ENCODE results near the gene NTMT1.

The NTMT1 gene

DNA sequence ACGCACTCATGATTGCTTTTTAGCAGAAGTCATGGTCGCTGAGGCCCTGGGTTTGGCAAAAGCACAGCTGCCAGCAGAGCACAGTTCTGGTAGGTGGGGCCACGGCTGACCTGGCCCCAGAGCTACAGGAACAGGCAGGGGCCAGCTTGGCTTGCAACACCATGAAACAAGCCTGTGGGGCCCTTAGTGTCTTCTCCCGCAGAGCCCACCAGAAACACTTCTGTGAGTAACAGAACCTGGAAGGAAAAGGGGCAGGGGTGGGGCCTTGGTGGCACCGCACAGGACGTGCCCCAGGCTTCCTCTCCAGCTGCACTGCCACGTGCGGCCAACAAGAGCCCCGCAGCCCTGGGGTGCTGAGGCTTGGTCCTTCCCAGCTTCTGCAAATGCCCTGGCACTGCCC is 11.1 kb downstream of the NTMT1 start:
- no peak for DNase-seq (ENCODE audit: low read depth)

DNA sequence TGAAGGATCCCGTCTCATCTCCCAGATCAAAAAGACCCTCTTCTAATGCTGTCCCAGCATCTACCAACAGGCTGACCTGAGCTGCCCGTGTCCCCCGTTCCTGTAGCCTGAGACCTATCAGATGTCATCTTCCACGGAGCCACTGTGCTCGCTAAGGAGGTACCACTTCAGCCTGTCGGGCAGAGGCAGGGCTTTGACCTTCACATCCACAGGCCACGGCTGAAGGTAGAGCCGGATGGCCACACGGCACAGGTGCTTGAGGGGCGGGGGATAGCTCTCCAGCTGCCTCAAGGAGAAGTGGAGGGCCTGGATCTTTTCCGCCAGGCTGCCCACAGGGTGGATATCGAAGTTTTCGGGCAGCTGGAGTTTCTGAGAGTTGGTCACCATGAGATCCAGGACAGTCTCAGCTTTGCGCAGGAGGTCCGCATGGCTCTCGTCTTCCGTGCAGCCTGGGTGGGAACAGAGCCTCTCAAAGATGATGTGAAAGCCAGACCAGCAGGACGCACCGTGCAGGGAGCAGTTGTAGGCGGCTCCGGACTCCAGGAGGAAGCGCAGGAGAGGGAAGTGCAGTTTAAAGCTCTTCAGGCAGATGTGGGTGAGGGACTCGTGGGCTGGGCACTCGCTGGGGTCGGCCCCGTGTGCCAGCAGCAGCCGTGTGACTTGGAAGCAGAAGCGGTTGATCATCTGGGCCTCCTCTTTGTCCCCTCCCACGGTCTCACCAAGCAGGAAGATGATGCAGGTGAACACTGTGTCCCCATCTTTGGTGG is 11.9 kb downstream of the NTMT1 start:
- DNase-seq (ENCODE audit: low read depth), result no peak

DNA sequence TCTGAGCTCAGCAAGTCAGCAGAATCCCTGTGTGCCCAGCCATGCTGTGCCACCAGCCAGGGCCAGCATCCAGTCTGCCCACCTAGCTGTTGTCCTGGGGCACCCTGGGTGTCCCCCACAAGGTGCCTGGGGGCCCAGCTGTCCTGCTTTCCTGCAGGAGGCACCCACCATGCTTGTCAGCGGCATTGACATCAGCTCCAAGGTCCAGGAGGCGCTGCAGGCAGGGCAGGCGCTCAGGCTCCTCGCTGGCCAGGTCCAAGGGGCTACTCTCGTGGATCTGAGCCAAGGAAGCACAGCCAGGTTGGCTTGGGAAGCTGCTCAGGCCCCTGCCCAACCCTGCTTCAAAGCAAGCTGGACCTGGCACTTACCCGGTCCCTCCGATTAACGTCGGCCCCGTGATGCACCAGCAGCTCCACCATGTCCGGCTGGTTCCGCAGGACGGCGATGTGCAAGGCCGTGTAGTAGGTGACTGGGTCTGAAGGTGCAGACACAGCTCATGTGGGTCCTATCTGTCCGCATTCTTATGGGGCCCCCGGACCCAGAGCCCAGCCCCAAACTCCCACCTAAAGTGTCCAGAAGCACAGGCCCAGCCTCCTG is 13.2 kb downstream of the NTMT1 start:
- no peak for DNase-seq (ENCODE audit: low read depth)

DNA sequence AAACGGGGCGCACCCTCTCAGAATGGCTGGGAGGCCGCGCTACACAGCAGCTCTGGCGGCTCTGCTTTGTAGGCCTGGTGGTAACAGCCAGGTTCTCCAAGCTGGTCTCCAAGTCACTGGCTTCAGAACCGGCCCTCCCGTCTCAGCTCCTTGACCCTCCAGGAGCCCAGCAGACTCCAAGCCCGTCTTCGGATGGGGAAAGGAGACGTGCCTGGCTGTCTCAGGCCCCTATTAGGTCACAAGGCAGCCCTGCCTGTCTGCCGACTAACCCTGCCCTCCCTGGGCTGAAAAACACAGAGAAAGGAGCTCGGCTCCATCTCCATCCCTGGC is 13.8 kb downstream of the NTMT1 start:
- no peak for DNase-seq (ENCODE audit: low read depth)

DNA sequence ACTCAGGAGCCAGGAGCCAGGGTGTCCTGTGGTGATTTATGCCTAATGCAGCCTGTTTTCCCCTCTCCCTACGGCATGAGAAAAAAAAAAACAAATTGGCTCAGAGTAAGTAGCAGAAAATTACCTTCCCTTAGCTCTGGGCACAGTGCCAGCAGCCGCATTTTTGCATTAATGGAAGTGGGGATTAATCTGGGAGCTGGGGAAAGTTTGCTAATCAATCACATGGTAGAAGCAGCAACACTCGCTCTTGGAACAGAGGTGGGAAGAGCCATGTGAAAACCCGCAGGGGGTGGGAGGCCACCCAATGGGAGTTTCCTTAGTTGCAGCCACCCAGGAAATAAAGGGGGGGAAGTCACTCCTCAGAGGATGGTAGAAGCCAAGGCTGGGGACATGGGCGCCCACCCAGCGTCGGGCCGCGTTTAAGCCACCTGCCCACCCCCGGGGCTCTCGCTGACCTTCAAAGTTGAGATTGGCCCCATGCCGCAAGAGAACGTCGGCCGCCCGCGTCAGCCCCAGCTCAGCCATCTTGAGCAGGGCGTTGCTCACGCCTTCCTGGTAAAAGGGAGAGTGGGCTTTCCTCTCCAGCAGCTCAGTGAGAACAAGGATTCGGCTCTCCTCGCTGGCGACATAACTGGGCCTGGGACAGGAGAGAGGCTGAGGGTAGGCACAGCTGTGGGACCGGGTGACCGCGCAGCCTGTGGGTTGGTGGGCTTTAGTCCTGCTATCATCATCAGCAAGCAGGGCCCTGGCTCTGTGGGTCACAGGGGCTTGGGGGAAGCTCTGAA is 14.3 kb downstream of the NTMT1 start:
- DNase-seq (ENCODE audit: low read depth), result no peak

DNA sequence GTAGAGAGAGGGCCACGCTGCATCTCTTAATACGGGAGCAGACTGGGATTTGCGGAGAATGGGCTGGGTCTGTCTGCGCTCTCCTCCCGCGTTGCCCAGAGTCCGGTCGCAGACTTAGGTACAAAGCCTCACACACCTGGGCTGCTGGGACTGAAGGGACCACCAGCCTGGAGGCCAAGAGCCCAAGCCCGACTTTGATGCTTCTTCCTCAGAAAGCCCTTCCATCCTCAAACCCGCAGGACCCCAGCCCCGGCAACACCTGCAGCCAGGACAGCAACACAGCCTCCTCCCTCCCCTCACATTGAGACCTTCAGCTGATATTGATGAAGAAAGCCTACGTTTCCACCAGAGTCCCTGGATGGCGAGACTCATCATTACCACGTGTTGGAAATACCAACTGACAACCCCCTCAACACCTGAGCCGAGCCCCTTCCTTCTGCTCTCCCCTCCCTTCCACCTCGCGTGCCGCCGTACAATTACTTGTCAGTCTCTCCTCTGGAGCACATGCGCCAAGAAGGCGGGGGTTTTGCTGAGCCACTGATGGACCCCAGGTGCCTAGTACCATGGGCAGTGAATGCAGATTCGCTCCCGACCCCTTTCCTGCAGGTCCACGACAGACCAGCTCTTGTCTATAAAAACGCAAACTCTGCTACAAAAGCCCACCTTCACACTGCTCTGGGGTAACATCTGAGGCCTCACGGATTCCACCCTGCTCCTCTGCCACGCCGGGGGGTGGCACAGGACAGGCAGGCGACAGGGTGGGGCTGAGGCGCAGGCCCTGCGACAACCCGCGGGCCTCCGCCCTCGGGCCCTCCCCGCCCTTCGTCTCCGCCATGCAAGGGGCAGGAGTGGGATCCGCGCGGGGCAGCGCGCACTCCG is 15.1 kb downstream of the NTMT1 start:
- DNase-seq (ENCODE audit: low read depth), result no peak

DNA sequence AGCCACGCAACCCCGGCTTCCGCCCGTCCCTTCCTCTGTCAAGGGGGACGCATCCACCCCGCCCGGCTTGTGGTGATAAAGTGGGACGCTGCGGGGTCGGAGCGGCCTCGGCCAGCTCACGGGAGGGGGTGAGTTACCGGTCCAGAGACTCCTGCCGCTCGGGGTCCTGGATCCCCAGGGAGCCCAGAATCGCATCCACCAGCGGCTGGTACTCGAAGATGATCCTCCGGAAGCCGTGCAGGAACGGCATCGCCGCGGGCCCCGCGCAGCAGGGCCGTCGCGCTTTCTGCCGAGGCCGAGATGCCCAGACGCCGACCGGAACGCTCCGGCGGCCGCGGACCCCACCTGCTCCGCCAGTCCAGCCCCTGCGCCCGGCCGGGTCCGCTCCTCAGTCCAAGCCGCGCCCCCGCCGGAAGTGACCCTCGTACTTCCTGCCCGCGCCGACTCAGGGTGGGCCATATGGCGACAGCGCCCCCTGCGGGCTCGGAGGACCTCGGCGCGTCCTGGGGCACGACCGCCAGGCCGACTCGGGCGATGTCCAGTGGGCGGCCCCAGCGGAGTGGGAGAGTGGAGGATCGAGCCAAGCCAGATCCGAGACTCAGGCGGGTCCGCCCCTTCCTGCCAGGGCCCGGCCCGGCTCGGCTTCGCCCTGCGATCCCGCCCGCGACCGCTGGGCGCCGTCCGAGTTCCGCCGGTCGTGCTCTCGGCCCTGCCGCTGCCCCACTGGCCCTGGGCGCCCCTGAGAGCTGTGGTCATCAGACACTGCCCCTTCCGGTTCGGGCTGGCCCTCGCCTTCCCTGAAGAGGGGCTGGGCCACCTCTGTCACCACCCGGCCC is 16.0 kb downstream of the NTMT1 start, which contains the start of gene ASB6:
ASB6 (minus strand) TSS at position 402 of the 836 bp plus-strand sequence; CDS start at position 250, 152 bp downstream.
- DNase-seq (ENCODE audit: low read depth), result peak; percentile 79

DNA sequence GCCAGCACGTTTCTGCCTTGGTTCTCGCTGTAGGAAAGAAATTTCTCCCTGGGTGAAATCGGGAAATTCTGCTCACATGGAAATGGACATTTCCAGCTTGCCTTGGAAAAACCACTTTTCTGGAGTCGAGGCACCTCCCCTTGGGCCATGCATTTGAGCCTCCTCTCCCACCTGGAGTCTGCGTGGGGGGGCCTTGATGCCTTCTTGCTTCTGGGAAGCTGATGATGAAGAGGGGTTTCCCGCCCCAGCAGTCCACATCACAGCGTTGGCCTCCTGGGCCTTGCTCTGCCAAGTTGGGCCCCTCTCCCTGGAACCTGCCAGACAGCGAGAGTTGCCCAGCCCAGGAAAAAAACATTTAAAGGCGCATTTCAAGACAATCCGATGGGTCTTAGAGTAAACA is 17.7 kb downstream of the NTMT1 start:
- no peak for DNase-seq (ENCODE audit: low read depth)

DNA sequence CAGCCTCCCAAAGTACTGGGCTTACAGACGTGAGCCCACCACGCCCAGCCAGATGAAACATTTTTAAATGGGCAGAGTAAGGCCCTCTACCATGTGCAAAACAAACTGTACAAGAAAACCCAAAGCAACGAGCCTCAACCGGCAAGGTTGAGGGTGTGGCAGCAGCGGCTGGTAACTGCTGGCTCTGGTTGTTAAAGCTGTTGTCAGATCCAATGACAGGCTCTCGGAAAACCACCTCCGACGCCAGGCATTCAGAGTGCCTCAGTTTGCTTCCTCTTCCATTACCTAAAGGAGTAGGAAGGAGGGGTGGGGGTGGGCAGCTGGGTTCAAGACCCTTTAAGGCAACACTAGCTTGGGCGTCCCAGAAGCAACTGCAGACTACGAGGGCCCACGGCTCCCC is 18.4 kb downstream of the NTMT1 start:
- DNase-seq (ENCODE audit: low read depth), result no peak

DNA sequence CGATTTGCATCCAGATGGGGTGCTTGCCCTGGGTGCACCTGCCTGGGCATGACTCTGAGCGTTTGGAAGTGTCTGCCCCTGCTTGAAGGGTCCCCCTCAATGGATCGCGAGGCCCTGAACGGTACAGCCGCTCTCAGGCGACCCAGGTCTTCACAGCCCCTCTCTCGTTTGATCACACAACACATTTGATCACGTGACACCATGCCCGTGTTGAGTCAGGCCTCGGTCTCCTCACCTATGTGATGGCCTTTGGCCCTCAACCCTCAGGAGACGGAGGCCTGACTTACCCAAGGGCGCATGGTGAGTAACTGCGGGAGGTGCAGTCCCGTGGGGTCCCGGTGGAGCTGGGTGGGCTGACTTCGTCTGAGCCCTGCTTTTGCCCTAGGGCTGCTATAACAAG is 18.9 kb downstream of the NTMT1 start:
- DNase-seq (ENCODE audit: low read depth), result no peak

DNA sequence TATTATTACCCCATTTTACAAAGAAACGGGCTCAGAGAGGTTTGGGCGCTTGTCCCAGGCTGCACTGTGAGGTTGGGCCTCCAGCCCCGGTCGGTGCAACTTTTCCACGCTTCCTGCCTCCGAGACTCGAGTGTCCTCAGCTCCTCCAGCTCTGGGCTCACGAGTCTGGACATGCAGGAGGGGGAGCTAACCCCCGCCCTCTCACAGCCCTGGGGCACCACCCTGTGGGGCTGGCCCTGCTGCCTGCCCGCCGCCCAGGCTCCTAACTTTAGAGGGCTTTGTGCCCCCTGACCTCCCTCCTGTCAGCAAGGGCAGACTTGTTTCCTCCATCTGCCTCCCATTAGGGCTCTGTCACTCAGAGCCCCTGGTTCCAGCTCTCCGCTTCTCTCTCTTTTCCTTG is 20.3 kb downstream of the NTMT1 start:
- no peak for DNase-seq (ENCODE audit: low read depth)

DNA sequence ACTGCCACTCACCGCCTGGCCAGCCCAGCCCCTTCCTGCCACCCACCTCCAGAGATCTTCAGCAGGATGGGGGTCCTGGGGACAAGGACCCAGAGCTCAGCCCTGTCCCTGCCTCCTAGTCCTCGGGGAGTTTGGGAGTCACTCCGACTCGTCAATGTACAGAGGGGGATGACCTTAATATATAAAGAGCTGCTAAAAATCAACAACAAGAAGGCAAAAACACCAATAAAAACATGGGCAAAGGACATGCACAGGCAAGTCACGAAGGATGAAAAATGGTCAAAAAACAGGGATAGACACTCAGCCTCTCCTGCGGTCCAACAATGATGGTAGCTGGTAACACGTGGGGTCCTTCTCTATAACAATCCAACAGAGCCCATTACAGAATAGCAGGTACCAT is 20.7 kb downstream of the NTMT1 start:
- DNase-seq (ENCODE audit: low read depth), result no peak

DNA sequence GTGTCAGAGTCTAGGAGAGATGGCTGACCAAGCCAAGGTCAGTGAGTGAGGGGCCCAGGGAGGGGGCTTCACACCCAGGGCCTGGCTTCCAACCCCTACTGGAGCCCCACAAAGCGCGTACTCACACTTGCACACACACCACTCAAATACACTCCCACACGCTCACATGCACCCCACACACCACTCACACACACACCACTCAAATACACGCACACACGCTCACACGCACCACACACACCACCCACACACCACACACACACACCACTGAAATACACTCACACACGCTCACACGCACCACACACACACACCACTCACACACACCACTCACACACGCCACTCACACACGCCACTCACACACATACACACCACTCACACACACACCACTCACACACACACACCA is 21.7 kb downstream of the NTMT1 start:
- no peak for DNase-seq (ENCODE audit: low read depth)

DNA sequence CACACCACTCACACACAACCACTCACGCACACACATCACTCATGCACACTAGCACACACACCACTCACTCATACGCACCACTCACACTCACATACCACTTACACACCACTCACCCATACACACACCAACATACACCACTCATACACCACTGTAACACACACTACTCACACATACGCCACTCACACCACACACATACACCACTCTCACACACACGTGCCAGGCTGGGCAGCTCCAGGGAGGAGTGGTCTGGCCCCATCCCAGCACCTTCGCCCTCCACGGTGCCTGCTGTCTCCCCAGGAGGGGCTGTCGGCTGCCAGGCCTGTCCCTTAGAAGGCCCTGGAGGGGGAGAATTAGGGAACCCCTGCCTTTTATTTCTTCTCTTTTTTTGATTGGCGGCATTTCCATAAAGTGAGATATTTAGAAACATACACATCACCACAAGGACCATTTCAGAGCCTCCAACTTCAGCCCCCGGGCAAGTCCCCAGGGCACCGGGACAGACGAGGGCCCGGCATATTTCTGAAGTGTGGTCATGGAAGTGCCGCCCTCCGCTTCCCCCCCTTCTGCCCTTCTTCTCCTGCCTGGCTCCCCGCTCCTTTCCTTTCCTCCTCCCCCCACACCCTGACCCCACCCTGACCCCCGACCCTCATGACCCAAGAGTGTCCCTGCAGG is 22.3 kb downstream of the NTMT1 start:
- no peak for DNase-seq (ENCODE audit: low read depth)

DNA sequence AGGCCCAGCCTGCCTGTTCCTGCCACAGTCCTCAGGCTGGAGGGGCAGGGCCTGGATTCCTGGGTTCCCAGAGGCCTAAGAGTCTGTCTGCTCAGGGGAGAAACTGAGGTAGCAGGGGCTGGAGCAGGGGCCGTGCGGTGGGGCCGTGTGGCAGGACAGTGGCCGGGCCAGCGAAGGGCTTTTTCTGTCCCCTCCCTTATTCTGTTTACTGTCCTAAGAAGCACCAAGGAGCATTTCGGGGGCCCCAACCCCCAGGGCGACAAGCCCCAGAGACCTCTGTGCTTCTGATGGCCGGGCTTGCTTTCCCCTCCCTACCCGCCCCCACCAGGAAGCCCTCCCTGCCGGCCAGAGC is 22.8 kb downstream of the NTMT1 start:
- no peak for DNase-seq (ENCODE audit: low read depth)

DNA sequence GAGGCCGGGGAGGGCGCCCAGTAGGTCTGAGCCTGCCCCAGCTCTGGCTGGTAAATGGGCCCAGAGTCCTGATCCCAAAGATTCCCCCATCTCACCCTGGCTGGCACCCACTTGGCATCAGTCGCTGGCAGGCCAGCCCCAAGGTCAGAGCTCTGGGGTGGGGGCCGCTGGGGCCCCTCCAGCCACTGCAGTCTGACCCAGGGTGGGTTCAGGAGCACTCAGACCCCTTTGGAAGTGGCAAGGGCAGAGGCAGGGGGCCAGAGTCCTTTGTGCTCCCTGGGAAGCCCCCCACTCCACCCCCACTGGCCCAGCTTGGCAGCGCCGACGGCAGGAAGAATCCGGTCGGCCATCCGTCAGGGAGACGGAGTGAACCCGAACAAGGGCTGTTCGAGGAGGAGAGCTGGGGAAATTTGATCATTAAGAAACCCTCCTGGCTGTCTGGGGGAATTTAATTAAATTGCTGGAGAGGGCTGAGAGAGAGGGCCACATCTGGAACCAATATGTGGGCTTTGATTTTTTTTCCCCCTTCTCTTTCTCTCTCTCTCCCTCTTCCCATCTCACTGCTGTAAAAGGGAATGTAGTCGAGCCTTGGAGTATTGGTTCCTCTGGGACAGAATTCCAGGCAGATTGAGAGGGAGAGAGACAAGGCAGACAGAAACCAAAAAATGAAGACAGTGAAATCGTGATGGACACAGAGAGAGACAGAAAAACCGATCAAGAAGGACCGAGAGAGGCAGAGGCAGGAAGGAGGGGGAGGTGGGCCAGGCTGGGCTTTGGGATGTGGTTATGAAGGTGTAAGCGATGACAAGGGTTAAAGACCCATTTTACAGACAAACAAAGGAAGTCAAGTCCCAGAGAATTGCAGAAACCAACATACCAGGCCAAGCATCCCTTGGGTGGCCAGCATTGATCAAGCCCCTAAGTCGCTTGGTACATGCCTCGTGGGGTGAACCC is 24.0 kb downstream of the NTMT1 start:
- DNase-seq (ENCODE audit: low read depth), result no peak

DNA sequence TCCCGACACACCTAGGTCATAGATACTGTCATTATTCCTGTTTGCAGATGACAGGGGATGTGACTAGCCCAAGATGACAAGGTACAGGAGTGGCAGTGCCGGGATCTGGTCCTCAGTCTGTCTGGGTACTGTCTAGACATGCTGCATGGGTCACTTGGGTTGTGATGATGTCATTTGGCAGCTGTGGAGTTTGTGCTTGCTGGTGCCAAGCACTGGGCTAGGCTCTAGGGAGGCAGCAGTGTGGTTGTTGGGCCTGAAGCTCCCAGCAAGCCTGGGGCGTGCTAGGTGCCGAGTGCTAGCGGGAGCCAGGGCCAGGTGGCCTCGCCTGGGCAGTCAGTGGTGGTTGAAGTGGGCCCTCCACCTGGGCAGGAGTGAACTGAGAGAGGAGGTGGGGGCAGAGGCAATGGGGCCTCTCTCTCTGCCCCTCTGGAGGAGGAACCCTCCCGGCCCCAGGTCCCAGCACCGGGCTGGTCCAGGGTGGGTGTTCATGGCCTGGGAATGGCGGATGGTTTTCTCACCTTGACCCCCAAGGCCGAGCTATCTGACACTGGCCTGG is 24.8 kb downstream of the NTMT1 start:
- no peak for DNase-seq (ENCODE audit: low read depth)

DNA sequence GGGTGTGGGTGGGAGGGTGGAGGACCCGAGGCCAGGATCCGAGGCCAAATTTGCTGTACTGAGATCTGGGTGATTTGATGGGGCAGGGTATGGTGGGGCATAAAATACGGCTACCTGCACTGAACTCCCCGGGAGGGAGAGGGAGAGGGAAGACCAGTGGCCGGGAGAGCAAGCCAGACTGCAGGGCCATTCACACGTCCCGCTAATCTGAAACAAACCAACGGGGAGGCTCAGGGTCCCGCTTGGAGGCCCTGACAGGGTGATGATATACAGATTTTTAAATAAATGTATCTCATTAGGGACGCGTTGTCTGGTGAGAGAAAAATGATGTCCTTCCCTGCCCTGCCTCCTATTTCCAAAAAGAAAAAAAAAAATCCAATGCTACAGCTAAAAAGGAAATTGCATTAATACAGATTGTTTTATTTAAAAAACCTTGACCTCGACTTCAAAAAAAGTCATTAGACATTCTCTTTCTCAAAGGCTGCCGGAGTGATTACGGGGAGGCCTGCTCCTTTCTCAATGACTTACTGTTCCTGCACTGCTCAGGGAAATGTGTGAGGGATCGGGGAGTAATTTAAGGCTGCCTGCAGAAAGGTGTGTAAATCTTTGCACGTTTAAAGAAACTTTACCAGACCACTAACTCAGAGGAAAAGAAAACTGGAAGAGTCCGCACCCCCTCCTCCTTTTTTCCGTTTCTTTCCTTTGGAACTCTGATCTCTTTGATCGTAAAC is 28.0 kb downstream of the NTMT1 start:
- no peak for DNase-seq (ENCODE audit: low read depth)

DNA sequence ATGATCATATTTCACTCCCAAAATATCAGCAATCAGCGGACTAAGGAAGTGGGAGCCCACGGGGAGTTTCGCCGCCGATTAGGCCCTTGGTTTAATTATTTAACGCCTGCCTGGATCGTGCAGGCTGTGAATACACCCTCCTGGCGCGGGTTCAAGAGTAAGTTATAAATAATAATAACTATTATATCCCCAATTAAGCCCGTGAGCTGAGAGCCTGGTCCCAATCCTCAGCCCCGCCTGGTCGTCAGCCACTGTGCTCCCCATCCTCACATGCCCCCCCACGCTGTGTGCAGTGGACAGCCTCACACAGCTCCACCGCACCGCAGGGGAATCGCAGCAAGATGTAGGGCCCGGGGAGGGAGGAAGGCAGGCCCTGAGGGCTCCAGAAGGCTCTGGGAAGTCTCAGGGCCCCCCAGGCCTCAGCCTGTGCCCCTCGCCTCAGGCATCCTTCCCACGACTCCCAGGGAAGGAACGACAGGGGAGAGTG is 28.6 kb downstream of the NTMT1 start:
- no peak for DNase-seq (ENCODE audit: low read depth)
